Stimulated activated CD8-positive, alpha-beta memory T cell treated with anti-CD3 and anti-CD28 coated beads, Interleukin-2, amount 100 ng/mL, for 48 hours (primary cell): ENCODE results near the gene KLHL22.
"Not testable (repeated sequence)": the region's sequence is repeated elsewhere in the genome, so short reads cannot be mapped to it uniquely, and the experiment has no call there.

ENCODE experiments used
- DNase-seq, 2 donors: peaks; one replicate each; pipeline ENCODE4 v3.0.0-alpha.2; 2020; ENCODE audit warnings: low read depth in 2 of 2

Gene KLHL22

GRCh38 chr22:20420157-20420842 lies 75.3 kb downstream of the KLHL22 start:
- no peak for DNase-seq

- no peak for DNase-seq
Observed at GRCh38 chr22:20419664-20419951, 76.0 kb downstream of the KLHL22 start.

GRCh38 chr22:20418211-20418788 lies 77.3 kb downstream of the KLHL22 start:
- peak; percentile 45 to 54 for DNase-seq

GRCh38 chr22:20415699-20416098 lies 79.9 kb downstream of the KLHL22 start:
- not testable (repeated sequence) for DNase-seq

GRCh38 chr22:20415241-20415640 lies 80.4 kb downstream of the KLHL22 start:
- not testable (repeated sequence) for DNase-seq

- DNase-seq = no peak
Observed at GRCh38 chr22:20414450-20414849, 81.1 kb downstream of the KLHL22 start.

- no peak for DNase-seq
Observed at GRCh38 chr22:20414059-20414440, 81.5 kb downstream of the KLHL22 start.

- no peak for DNase-seq
Observed at GRCh38 chr22:20413217-20414058, 82.2 kb downstream of the KLHL22 start.

GRCh38 chr22:20412474-20413216 lies 83.0 kb downstream of the KLHL22 start:
- no peak for DNase-seq

GRCh38 chr22:20409385-20409784 lies 86.2 kb downstream of the KLHL22 start:
- DNase-seq = not testable (repeated sequence)

- DNase-seq = no peak
Observed at GRCh38 chr22:20408891-20409290, 86.7 kb downstream of the KLHL22 start.

- no peak for DNase-seq
Observed at GRCh38 chr22:20407829-20408228, 87.8 kb downstream of the KLHL22 start.

GRCh38 chr22:20406686-20407408 lies 88.7 kb downstream of the KLHL22 start:
- DNase-seq = no peak

GRCh38 chr22:20405931-20406685 lies 89.5 kb downstream of the KLHL22 start:
- DNase-seq = no peak

GRCh38 chr22:20405291-20405930 lies 90.2 kb downstream of the KLHL22 start:
- DNase-seq = no peak

- no peak for DNase-seq
Observed at GRCh38 chr22:20404881-20405280, 90.7 kb downstream of the KLHL22 start.

- no peak for DNase-seq
Observed at GRCh38 chr22:20403779-20404140, 91.8 kb downstream of the KLHL22 start.

GRCh38 chr22:20402960-20403778 lies 92.4 kb downstream of the KLHL22 start:
- no peak for DNase-seq

GRCh38 chr22:20401376-20402014 lies 94.1 kb downstream of the KLHL22 start:
- no peak for DNase-seq
